ENCODE results near the gene TUBGCP2. TPM values are rescaled to one million over a fixed set of nuclear protein-coding genes. Genes with fewer than 3 reads are reported as not detected.

The TUBGCP2 gene
- total and polyA plus RNA-seq, 9 of the 15 experiments (the other 6 are each of a cell fraction or from before 2014, with no cell fraction given), result 4.3 to 56.6 (median 28.4) TPM

- TF ChIP-seq IRF1 (CRISPR knock-in tag; IDR thresholded peaks at IDR 0.05; ENCODE audit: borderline replicate concordance), result no peak
- no peak for TF ChIP-seq CHD2 (IDR thresholded peaks at IDR 0.05; ENCODE audit: low read depth, low read length)
- TF ChIP-seq BCL6 (CRISPR knock-in tag; IDR thresholded peaks at IDR 0.05), result no peak
- no peak for TF ChIP-seq NFE2L1 (tag; IDR thresholded peaks at IDR 0.05; ENCODE audit: borderline replicate concordance, low read depth)
- TF ChIP-seq ZNF318 (IDR thresholded peaks at IDR 0.05; ENCODE audit: borderline replicate concordance in 1 of 2, low read depth in 1 of 2), result no peak
- no peak for TF ChIP-seq XRCC3 (IDR thresholded peaks at IDR 0.05)
- 0 out of 2 replicates have a peak, but pooled peaks have one; percentile 9 for TF ChIP-seq MBD2 (IDR thresholded peaks at IDR 0.05; ENCODE audit: borderline replicate concordance, low read depth)
- no peak for TF ChIP-seq RBM14 (IDR thresholded peaks at IDR 0.05; ENCODE audit: borderline replicate concordance, insufficient read depth, low read depth, low read length)
- TF ChIP-seq TCF3 (CRISPR knock-in tag; IDR thresholded peaks at IDR 0.05), result peak; percentile 67
- TF ChIP-seq ARID4B (CRISPR knock-in tag; IDR thresholded peaks at IDR 0.05), result no peak
- no peak for TF ChIP-seq ZNF449 (CRISPR knock-in tag; IDR thresholded peaks at IDR 0.05)
- no peak for TF ChIP-seq ZNF696 (CRISPR knock-in tag; conservative IDR thresholded peaks at IDR 0.05)
Observed at GRCh38 chr10:133278577-133279265, 30.0 kb downstream of the TUBGCP2 start (continued).
